Neutrophil (primary cell): ENCODE results near the gene INVS.

Source experiments
- H3K27ac ChIP-seq: fragments of 200-600 bp; sonication (generic); 2 replicates; pipeline ENCODE4 v1.5.1; 2016; ENCODE audit warnings: mild to moderate bottlenecking, moderate library complexity
- H3K27me3 ChIP-seq: fragments of 200-600 bp; sonication (generic); 2 replicates; pipeline ENCODE4 v1.6.0; 2016; ENCODE audit warnings: mild to moderate bottlenecking
- H3K36me3 ChIP-seq: fragments of 200-600 bp; sonication (generic); 2 replicates; pipeline ENCODE4 v1.5.1; 2017
- H3K4me1 ChIP-seq, 2 experiments: fragments of 200-600 bp in 1 of 2; sonication (generic) in 1 of 2; 1 replicate in 1 of 2; 2 replicates in 1 of 2; pipeline versions ENCODE4 v1.5.1 to v1.6.1; 2013 to 2016; ENCODE audit warnings: low read depth in 1 of 2, low read length in 1 of 2, mild to moderate bottlenecking in 1 of 2, moderate library complexity in 1 of 2; ENCODE audit not compliant: control insufficient read depth in 1 of 2, insufficient read depth in 1 of 2
- H3K4me3 ChIP-seq, 2 experiments: fragments of 200-600 bp in 1 of 2; sonication (generic) in 1 of 2; 1 replicate in 1 of 2; 2 replicates in 1 of 2; pipeline ENCODE4 v1.5.1; 2013 to 2016; ENCODE audit warnings: low read depth in 1 of 2, low read length in 1 of 2, mild to moderate bottlenecking in 1 of 2, moderate library complexity in 1 of 2
- H3K9me3 ChIP-seq: fragments of 200-600 bp; sonication (generic); 2 replicates; pipeline ENCODE4 v1.5.1; 2016
- TF ChIP-seq, protein P1 (sequence below): fragments of 200-600 bp; sonication (generic); IDR thresholded peaks from 2 replicates; pipeline ENCODE4 v1.5.1; 2016; ENCODE audit warnings: antibody characterized with exemption

INVS gene

DNA sequence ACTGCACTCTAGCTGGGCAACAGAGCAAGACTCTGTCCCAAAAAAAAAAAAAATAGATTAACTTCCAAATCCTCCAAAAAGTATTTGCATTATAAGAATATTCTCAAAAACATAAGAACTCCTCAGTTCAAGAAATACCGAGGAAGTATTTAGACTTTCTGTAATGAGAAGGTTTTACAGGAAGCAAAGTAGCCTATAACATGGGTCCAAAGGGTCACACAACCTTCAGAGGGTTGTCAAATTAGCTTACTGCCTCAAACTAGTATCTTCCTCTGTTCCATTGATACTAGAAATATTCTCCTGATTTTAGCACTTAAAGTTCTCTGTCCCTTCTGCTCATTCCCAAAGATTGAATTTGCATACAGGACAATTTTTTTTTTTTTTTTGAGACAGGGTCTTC is 121.9 kb downstream of the INVS start:
- Histone ChIP-seq H3K27ac (no peak overlapping the region), H3K4me1 (no peaks in the 10 kb centered on the region), H3K4me3 (no peak overlapping the region), H3K36me3 (no peaks in the 10 kb centered on the region), H3K9me3 (no peaks in the 10 kb centered on the region), H3K27me3 (no peaks in the 10 kb centered on the region)
- TF ChIP-seq, protein P1, sequence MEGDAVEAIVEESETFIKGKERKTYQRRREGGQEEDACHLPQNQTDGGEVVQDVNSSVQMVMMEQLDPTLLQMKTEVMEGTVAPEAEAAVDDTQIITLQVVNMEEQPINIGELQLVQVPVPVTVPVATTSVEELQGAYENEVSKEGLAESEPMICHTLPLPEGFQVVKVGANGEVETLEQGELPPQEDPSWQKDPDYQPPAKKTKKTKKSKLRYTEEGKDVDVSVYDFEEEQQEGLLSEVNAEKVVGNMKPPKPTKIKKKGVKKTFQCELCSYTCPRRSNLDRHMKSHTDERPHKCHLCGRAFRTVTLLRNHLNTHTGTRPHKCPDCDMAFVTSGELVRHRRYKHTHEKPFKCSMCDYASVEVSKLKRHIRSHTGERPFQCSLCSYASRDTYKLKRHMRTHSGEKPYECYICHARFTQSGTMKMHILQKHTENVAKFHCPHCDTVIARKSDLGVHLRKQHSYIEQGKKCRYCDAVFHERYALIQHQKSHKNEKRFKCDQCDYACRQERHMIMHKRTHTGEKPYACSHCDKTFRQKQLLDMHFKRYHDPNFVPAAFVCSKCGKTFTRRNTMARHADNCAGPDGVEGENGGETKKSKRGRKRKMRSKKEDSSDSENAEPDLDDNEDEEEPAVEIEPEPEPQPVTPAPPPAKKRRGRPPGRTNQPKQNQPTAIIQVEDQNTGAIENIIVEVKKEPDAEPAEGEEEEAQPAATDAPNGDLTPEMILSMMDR = no peak

GRCh38 chr9:100221538-100221937 is 122.5 kb downstream of the INVS start:
- H3K27me3 ChIP-seq = no peaks in the 10 kb centered on the region
- TF ChIP-seq, protein P1 = no peak
- H3K4me3 ChIP-seq = no peak overlapping the region
- no peak overlapping the region for H3K27ac ChIP-seq
- peaks cover 5% of the 10 kb centered on the region for H3K36me3 ChIP-seq
- H3K9me3 ChIP-seq = no peaks in the 10 kb centered on the region
- H3K4me1 ChIP-seq = no peaks in the 10 kb centered on the region

- Histone ChIP-seq H3K27ac (no peak overlapping the region), H3K4me1 (no peaks in the 10 kb centered on the region), H3K4me3 (no peak overlapping the region), H3K9me3 (no peaks in the 10 kb centered on the region), H3K36me3 (peaks cover 5% of the 10 kb centered on the region), H3K27me3 (no peaks in the 10 kb centered on the region)
- TF ChIP-seq, protein P1 = no peak
These were observed 123.6 kb downstream of the INVS start for GRCh38 chr9:100222674-100223073.

GRCh38 chr9:100227636-100228035 is 128.6 kb downstream of the INVS start:
- H3K9me3 ChIP-seq = no peaks in the 10 kb centered on the region
- no peaks in the 10 kb centered on the region for H3K27me3 ChIP-seq
- peaks cover 5% of the 10 kb centered on the region for H3K36me3 ChIP-seq
- H3K4me3 ChIP-seq = no peak overlapping the region
- TF ChIP-seq, protein P1 = no peak
- no peak overlapping the region for H3K27ac ChIP-seq
- no peaks in the 10 kb centered on the region for H3K4me1 ChIP-seq

- peaks cover 5% of the 10 kb centered on the region for H3K36me3 ChIP-seq
These were observed 129.4 kb downstream of the INVS start for GRCh38 chr9:100228352-100228869.

More at GRCh38 chr9:100228352-100228869, 129.4 kb downstream of the INVS start:
- TF ChIP-seq, protein P1 = no peak
- Histone ChIP-seq H3K4me3 (no peak overlapping the region), H3K27me3 (no peaks in the 10 kb centered on the region), H3K4me1 (no peaks in the 10 kb centered on the region), H3K27ac (no peak overlapping the region), H3K9me3 (no peaks in the 10 kb centered on the region)
